ENCODE results near the gene SF3B2.

SF3B2 gene

GRCh38 chr11:66047541-66048365 lies 4.4 kb upstream of the SF3B2 start:
- no peak for DNase-seq (ENCODE audit: low spot score)

GRCh38 chr11:66048547-66049323 lies 3.4 kb upstream of the SF3B2 start, which contains the start of gene GAL3ST3:
Gene GAL3ST3 (minus strand): TSS chr11:66049161. CDS start chr11:66045415, 3,746 bp downstream.
- DNase-seq (ENCODE audit: low spot score), result no peak

GRCh38 chr11:66050581-66051231 lies 1.5 kb upstream of the SF3B2 start:
- DNase-seq (ENCODE audit: low spot score), result no peak

- peak; percentile 21 for DNase-seq (ENCODE audit: low spot score)
Measured at GRCh38 chr11:66051371-66051765, 796 bp upstream of the SF3B2 start.

DNA sequence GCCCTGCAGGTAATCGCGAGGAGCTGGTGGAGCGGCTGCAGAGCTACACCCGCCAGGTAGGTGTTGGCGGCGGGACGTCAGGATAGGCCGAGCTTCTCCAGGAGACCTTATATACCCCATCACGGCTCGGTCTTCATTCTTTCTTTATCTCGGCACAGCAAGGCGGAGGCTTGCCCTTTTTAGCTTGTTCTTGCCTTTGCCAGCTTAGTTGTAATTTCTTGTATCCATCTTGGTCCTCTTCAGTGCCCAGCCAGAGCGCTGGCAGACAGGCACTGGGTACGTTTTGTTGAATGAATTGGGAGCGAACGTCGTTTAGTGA lies 459 bp downstream of the SF3B2 start:
- peak; percentile 20 for DNase-seq (ENCODE audit: low spot score)

GRCh38 chr11:66055021-66055420 lies 2.9 kb downstream of the SF3B2 start:
- no peak for DNase-seq (ENCODE audit: low spot score)

DNA sequence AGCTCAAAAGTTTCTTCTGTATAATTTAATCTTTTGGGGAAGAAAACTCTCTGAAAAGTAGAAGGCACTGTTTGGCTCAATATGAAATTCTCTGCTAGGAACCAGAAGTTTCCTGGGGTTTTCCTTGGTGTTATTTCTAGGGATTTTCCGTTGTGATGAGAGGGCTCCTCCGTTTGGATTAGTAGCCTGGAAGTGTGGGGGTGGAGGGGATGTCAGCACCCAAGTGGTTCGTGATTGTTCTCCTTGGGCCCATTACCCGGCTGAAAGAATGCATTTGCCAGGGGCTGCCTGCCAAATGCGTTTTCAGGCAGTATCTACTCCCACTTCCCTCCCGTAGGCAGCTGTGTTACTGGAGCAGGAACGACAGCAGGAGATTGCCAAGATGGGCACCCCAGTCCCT lies 4.3 kb downstream of the SF3B2 start:
- no peak for DNase-seq (ENCODE audit: low spot score)

DNA sequence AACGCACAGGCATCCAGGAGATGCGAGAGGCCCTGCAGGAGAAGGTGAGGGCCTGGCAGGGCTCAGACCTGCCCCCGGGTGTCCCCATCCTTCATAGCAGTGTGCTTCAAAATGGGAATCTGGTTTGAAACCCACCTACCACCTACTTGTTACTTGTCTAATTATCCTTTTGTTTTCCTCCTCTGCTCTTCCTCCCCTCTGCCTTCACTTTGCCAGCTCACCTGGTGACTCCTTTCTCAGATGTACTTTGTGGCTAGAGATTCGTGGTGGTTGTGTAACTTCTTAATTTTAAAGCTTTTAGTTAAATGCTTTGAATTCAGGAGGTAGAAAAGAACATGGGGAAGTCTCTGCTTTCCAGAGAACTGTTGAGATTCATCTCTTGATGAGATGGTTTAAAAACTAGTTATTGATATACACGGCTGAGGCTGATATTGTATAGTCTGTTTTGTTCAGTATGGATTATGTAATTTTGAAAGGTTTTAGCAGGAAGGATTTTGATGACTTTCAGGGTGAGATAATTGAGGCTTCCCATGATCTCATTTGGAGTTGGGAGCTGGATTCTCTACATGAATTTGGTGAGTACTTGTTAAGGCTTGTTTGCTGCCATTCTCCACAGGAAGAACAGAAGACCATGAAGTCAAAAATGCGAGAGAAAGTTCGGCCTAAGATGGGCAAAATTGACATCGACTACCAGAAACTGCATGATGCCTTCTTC lies 8.0 kb downstream of the SF3B2 start:
- DNase-seq (ENCODE audit: low spot score), result no peak

DNA sequence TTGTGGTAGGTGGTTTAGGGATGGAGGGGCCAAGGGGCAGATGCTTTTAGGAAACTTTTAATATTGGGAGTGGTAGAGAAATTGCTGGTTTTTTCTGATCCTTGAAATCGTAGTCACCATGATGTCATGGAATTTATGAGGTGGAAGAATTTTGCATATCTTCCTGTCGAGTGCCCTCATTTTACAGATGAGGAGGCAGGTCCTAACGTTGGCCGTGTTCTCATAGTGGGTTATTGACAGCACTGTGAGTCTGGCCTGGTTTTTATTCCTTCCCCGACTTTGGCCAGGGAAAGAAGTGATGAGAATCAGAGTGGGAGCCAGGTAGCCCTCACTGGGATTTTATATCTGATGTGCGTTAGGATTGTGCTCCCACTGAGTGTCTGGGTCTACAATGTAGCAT lies 9.1 kb downstream of the SF3B2 start:
- DNase-seq (ENCODE audit: low spot score), result no peak

DNA sequence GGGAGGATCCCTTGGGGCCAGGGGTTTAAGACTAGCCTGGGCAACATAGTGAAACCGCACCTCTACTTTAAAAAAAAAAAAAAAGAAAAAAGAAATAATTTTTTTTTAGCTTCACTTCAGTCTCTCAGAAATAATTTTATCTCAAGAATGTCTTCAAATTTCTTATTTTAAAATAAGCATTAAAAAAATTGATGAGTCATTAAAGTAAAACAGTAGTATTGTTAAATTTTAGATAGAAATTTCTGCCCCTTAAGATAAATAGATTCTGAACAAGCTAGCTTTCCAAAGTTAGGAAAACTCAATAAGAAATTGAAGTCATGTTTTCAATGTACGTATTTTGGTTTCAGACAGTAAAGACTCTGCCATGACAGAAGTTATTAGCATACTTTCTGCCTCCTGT lies 10.2 kb downstream of the SF3B2 start:
- DNase-seq (ENCODE audit: low spot score), result no peak

DNA sequence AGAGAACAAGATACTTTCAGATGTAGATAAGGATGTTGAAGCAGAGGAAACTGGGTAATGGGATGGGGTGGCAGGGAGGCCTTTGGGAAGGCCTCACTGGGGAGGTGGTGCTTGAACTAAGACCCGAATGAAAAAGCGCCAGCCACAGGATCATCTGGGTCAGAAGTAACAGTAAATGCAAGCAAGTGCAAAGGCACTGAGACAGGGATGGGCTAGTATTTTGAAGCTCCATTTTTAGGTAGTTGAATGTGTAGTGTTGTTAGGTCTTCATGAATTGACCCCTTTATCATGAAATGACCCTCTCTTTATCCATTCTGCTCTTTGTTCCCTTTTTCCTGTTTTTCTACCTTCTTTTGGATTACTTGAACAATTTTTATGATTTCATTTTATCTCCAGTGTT lies 11.7 kb downstream of the SF3B2 start:
- DNase-seq (ENCODE audit: low spot score), result no peak

DNA sequence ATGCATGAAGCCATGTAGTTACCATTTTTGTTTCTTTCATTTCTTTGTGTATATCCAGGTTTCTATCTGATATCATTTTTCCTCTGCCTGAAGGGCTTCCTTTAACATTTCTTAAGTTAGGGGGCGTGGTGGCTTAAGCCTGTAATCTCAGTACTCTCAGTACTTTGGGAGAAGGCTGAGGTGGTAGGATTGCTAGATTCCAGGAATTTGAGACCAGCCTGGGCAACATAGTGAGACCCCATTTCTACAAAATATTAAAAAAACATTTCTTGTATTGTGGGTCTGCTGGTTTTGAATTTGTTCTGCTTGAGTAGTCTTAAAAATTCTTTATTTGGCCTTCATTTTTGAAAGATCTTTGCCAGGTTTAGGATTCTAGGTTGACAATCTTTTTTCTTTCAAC lies 12.4 kb downstream of the SF3B2 start:
- no peak for DNase-seq (ENCODE audit: low spot score)

- no peak for DNase-seq (ENCODE audit: low spot score)
Measured at GRCh38 chr11:66066751-66067150, 14.6 kb downstream of the SF3B2 start.

- DNase-seq (ENCODE audit: low spot score), result no peak
Measured at GRCh38 chr11:66067640-66068039, 15.5 kb downstream of the SF3B2 start.

GRCh38 chr11:66068154-66068821 lies 16.1 kb downstream of the SF3B2 start:
- DNase-seq (ENCODE audit: low spot score), result peak; percentile 76

GRCh38 chr11:66068923-66069714 lies 17.0 kb downstream of the SF3B2 start:
- no peak for DNase-seq (ENCODE audit: low spot score)

DNA sequence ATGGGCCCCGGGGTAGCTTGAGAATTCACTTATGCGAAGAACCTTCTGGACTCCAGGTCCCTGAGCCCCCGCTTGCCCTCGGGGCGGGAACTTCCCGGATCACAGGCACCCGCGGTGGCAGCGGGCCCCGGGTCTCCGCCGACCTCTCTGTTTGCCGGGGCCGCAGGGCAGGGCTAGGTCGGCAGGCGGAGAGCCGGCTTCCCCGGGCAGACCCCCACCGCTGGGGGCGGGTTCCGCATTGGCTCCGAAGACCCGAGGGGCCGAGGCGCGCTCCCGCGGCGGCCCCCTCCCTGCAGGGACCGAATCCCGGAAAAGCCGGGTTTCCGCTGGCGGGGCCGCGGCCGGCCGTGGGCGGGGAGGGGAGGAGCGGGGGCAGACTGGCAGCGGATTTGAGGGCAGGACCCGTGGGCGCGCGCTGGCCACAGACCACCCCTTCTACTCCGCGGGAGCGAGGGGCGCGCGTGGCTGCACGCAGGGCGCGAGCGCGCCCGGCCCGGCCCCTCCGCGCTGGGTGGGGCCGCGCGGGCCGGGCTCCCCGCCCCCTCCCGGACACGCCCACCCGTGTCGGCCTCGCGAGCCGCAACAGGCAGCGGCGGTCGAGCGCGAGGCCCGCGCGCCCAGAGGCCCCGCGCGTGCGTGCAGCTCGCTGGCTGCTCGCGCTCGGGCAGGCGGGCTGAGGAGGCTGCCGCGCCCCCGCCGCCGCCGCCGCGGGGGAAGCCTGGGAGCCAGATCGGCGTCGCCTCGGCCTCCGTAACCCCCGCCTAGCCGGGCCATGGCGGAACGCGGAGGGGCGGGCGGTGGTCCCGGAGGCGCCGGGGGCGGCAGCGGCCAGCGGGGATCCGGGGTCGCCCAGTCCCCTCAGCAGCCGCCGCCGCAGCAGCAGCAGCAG lies 17.8 kb downstream of the SF3B2 start, which contains the start of gene PACS1:
TSS of gene PACS1 (plus strand) at position 558 of the 889 bp plus-strand sequence. CDS start at position 773, 215 bp downstream.
- DNase-seq (ENCODE audit: low spot score), result peak; percentile 65

DNA sequence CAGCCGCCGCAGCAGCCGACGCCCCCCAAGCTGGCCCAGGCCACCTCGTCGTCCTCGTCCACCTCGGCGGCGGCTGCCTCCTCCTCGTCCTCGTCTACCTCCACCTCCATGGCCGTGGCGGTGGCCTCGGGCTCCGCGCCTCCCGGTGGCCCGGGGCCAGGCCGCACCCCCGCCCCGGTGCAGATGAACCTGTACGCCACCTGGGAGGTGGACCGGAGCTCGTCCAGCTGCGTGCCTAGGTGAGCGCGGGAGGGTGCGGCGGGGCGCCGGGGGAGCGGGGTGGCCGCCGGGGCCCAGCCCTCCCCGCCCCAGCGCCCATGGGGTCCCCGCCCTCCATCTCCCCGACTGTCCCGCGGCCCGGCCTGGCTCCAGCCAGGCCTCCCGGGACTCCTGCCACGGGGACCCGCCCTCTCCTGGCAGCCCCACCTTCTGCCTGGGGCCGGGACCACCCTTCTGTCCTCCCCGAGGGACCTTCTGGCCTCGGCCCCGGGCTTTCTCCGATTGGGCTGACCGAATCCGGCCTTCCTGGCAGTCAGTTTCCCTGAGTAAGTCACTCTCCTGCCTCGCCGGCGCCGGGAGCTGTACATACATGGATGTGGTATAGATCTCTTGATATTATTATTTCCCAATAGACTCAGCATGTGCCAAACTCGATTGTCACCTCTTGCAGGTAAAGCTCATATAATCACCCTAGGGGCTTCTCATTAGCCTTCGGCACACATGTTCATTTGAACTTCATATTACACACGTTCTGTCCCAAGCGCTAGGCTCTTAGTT lies 18.6 kb downstream of the SF3B2 start:
- DNase-seq (ENCODE audit: low spot score), result no peak

GRCh38 chr11:66071381-66071801 lies 19.2 kb downstream of the SF3B2 start:
- no peak for DNase-seq (ENCODE audit: low spot score)
